ENCODE data around the gene LMNTD1. TPM values are rescaled to one million over a fixed set of nuclear protein-coding genes. Genes with fewer than 3 reads are reported as not detected.
"Not testable (repeated sequence)": the region's sequence is repeated elsewhere in the genome, so short reads cannot be mapped to it uniquely, and the experiment has no call there.

The LMNTD1 gene, protein sequence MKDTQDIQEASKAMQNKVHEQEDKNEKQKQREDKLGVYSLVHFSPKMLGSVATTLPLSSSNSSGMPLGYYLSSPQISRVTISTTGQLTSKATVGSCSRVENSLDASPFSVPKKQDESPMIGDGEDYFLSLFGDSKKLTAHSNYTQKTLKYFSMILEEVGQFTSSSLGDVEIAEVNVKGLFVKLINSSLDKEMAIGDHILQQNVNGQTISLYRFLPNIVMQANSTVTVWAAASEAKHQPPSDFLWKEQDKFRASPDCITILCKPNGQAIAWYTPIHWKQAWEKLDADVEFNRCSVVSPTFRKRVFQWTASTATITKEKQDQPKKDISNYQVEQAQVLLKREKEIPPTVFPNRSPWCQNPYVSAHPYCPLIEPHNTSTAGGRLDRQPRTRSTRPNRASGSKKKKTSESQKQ
- total RNA-seq (not detected), polyA plus RNA-seq (not detected), total RNA-seq (0 reads per million in 6 experiments)

DNA sequence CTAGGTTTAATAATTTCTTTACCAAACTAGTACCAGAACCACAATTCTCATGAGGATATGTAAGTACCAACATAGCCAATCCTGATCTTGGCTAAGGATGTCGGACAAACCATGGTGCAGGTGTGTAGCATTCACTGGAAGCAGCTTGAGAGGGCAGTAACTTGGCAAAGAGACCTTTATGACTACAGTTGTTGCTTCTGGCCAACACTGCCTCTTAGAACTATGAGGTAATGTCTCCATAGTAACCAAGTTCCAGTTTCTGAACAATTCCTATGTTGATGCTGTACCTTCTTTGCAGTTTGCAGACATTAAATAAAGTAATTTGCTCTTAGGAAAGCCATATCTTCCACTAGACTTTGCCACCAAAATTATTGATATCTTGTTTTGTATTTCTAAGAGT is at the start of gene LMNTD1:
Gene LMNTD1, minus strand, starts transcription at position 186 of the 400 bp plus-strand sequence. CDS start 324 bp downstream, outside the sequence.
- POLR2A ChIA-PET: no interaction called here

DNA sequence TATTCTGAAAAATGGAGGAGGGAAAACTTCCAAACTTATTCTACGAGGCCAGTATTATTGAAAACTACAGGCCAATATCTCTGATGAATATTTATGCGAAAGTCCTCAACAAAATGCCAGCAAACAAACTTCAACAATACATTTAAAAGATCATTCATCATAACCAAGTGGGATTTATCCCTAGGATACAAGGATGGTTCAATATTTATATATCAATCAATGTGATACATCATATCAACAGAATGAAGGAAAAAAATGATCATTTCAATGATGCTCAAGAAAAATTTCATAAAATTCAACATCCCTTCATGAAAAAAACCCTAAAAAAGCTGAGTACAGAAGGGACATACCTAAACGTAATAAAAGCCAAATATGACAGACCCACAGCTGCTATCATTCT is 45.9 kb upstream of the LMNTD1 start:
- ATAC-seq (no peak), DNase-seq (no peak)
- POLR2A ChIA-PET: no interaction called here
- Mint-ChIP-seq H3K36me3 (peaks cover 0 to 39% (median 20%) of the 10 kb centered on the region in 3 donors), H3K27ac (no peak overlapping the region), H3K4me3 (no peak overlapping the region), H3K27me3 (no peaks in the 10 kb centered on the region), H3K4me1 (peaks cover 6 to 26% (median 20%) of the 10 kb centered on the region in 4 donors), H3K9me3 (peaks cover 7 to 61% (median 26%) of the 10 kb centered on the region in 9 donors)

More for the DNA sequence above, at the start of gene LMNTD1:
- Mint-ChIP-seq H3K9me3 (no peaks in the 10 kb centered on the region), H3K4me1 (peaks cover 0 to 2% (median 0%) of the 10 kb centered on the region in 4 donors), H3K36me3 (peaks cover 0 to 2% (median 0%) of the 10 kb centered on the region in 3 donors), H3K27me3 (no peaks in the 10 kb centered on the region), H3K4me3 (no peak within 1 kb of the TSS), H3K27ac (no peak within 1 kb of the TSS)
- ATAC-seq (no peak), DNase-seq (no peak)

DNA sequence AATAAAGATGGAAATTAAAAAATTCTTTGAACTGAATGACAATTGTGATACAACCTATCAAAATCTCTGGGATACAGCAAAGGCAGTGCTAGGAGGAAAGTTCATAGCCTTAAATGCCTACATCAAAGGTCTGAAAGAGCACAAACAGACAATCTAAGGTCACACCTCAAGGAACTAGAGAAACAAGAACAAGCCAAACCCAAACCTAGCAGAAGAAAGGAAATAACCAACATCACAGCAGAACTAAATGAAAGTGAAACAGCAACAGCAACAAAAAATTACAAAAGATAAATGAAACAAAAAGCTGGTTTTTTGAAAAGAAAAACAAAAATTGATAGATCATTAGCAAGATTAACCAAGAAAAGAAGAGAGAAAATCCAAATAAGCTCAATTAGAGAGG is 42.4 kb upstream of the LMNTD1 start:
- peaks cover 0 to 45% (median 27%) of the 10 kb centered on the region in 3 donors for H3K36me3 Mint-ChIP-seq
- H3K27ac Mint-ChIP-seq: peak overlapping the region; percentile 3 to 98 (median 84)
- ATAC-seq, H3K27me3 Mint-ChIP-seq, POLR2A ChIA-PET: not testable (repeated sequence)
- peaks cover 12 to 48% (median 37%) of the 10 kb centered on the region in 4 donors for H3K4me1 Mint-ChIP-seq
- H3K9me3 Mint-ChIP-seq: peaks cover 7 to 68% (median 31%) of the 10 kb centered on the region in 9 donors
- DNase-seq: peak in 2 of 10 donors; percentile 53 to 60
- H3K4me3 Mint-ChIP-seq: peak overlapping the region; percentile 4 to 82 (median 64)

DNA sequence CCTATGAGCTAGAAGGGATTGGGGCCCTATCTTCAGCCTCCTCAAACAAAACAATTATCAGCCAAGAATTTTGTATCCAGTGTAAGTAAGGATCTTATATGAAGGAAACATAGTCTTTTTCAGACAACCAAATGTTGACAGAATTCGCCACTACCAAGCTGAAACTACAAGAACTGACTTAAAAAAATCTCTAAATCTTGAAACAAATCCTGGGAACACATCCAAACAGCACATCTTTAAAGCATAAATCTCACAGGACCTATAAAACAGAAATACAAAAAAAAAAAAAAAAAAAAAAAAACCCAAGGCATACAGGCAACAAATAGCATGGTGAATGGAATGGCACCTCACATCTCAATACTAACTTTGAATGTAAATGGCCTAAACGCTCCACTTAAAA is 41.3 kb upstream of the LMNTD1 start:
- POLR2A ChIA-PET: no interaction called here
- peaks cover 17 to 58% (median 48%) of the 10 kb centered on the region in 4 donors for H3K4me1 Mint-ChIP-seq

DNA sequence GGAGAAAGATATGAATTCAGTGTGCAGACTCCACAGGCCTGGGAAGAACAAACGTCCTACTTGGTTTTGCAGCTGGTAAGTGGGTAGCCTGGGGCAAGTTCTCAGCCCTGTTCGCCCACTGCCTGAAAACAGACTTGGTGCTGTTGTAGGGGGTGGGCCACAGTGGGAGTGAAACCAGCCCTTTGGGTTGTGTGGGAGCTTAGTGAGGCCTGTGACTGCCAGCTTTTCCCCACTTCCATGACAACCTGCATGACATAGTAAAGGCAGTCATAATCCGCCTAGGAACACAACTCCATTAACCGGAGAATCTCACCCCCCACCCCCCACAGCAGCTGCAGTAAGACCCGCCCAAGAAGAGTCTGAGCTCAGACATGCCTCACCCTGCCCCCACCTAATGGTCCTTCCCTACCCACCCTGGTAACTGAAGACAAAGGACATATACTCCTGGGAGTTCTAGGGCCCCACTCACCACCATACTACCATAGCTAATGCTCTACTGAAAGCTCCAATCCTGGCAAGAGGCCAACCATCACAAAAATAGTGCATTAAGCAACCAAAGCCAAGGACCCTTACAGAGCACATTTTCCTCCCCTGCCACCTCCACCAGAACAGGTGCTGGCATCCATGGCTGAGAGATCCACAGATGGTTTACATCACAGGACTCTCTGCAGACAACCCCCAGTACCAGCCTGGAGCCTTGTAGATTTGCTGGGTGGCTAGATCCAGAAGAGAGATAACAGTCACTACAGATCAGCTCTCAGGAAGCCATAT is 39.8 kb upstream of the LMNTD1 start:
- H3K4me1 Mint-ChIP-seq: peaks cover 17 to 64% (median 49%) of the 10 kb centered on the region in 4 donors
- H3K27ac Mint-ChIP-seq: peak overlapping the region in 7 of 10 donors; percentile 10 to 96 (median 56)
- H3K36me3 Mint-ChIP-seq: peaks cover 0 to 30% (median 27%) of the 10 kb centered on the region in 3 donors
- peaks cover 2 to 47% (median 23%) of the 10 kb centered on the region in 9 donors for H3K9me3 Mint-ChIP-seq
- ATAC-seq (no peak), DNase-seq (no peak)
- no peaks in the 10 kb centered on the region for H3K27me3 Mint-ChIP-seq
- H3K4me3 Mint-ChIP-seq: peak overlapping the region in 1 of 10 donors; percentile 11
- POLR2A ChIA-PET: no interaction called here

More for the DNA sequence above, 41.3 kb upstream of the LMNTD1 start:
- no peak overlapping the region for H3K4me3 Mint-ChIP-seq
- H3K27me3 Mint-ChIP-seq: no peaks in the 10 kb centered on the region
- H3K36me3 Mint-ChIP-seq: peaks cover 0 to 45% (median 27%) of the 10 kb centered on the region in 3 donors
- peak overlapping the region in 4 of 10 donors; percentile 29 to 98 (median 50) for H3K27ac Mint-ChIP-seq
- DNase-seq: no peak
- peaks cover 0 to 59% (median 31%) of the 10 kb centered on the region in 9 donors for H3K9me3 Mint-ChIP-seq
- ATAC-seq: no peak

DNA sequence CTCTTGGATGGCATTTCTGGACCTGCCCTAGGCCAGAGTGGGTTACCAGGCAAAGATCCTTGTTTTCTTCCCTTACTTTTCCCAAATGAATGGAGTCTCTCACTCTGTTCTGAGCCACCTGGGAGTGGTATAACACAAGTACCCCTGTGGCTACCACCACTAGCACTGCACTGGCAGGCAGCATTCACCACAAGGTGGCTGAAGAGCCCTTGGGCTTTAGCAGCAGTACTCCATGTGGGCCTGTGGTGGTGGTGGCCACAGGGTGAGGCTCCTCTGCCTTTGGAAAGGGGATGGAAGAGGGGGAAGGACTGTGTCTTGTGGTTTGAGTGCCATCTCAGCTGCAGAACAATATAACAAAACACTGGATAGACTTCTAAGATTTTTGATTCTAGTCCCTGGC is 38.1 kb upstream of the LMNTD1 start:
- peaks cover 17 to 59% (median 44%) of the 10 kb centered on the region in 4 donors for H3K4me1 Mint-ChIP-seq

DNA sequence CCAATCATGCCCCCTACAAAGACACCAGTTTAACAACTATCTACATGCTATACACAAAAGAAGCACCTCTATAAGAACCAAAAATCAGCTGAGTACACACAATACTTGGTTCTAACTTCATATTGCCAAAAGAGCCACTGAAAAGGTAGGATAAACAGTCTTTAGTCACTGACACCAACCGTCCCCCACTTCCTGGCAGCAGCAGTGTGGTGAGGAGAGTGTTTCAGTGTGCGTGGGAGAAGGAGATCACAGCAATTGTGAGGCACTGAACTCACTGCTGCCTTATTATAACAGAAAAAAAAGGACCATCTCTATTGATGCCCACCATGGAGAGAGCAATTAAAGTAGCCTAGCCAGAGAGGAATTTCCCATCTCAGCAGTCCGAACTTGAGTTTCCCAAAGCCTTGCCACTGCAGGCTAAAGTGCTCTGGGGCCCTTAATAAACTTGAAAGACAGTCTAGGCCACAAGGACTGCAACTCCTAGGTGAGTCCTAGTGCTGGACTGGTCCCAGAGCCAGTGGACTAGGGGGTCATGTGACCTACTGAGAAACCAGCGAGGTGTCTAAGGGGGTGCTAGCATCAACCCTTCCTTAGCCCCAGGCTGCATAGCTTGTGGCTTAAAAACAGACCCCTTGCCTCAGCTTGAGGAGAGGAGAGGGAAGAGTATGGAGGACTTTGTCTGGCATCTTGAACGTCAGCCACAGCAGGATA is 37.1 kb upstream of the LMNTD1 start:
- peaks cover 8 to 40% (median 13%) of the 10 kb centered on the region in 9 donors for H3K9me3 Mint-ChIP-seq
- peak overlapping the region; percentile 54 to 96 (median 86) for H3K27ac Mint-ChIP-seq
- peak in 7 of 10 donors; percentile 9 to 81 (median 26) for DNase-seq
- POLR2A ChIA-PET: no interaction called here
- peaks cover 11 to 51% (median 34%) of the 10 kb centered on the region in 4 donors for H3K4me1 Mint-ChIP-seq
- peak overlapping the region; percentile 1 to 81 (median 66) for H3K4me3 Mint-ChIP-seq
- H3K27me3 Mint-ChIP-seq: no peaks in the 10 kb centered on the region
- H3K36me3 Mint-ChIP-seq: peaks cover 0 to 24% (median 24%) of the 10 kb centered on the region in 3 donors
- ATAC-seq: peak; percentile 59 to 94

More for the DNA sequence above, 38.1 kb upstream of the LMNTD1 start:
- Mint-ChIP-seq H3K36me3 (peaks cover 0 to 32% (median 32%) of the 10 kb centered on the region in 3 donors), H3K27ac (peak overlapping the region in 7 of 10 donors; percentile 83 to 96 (median 87)), H3K9me3 (peaks cover 11 to 47% (median 23%) of the 10 kb centered on the region in 9 donors), H3K27me3 (no peaks in the 10 kb centered on the region), H3K4me3 (peak overlapping the region in 1 of 10 donors; percentile 81)
- POLR2A ChIA-PET: no interaction called here
- DNase-seq (peak in 1 of 10 donors; percentile 11), ATAC-seq (no peak)

DNA sequence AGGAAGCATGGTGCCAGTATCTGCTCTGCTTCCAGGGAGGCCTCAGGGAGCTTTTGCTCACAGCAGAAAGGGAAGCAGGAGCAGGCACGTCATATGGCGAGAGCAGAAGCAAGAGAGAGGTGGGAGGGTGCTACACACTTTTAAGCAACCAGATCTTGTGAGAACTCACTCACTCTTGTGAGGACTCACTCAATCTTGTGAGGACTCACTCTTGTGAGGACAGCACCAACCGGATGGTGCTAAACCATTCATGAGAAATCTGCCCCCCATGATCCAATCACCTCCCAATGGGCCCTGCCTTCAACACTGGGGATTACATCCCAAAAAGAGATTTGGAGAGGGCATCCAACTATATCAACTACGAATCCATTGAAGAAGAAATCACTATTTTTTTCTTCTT is 34.3 kb upstream of the LMNTD1 start:
- H3K4me3 Mint-ChIP-seq: no peak overlapping the region
- peaks cover 12 to 36% (median 28%) of the 10 kb centered on the region in 4 donors for H3K4me1 Mint-ChIP-seq
- H3K36me3 Mint-ChIP-seq: peaks cover 0 to 19% (median 10%) of the 10 kb centered on the region in 3 donors
- H3K27ac Mint-ChIP-seq: peak overlapping the region in 1 of 10 donors; percentile 0
- peaks cover 0 to 2% (median 0%) of the 10 kb centered on the region in 5 donors for H3K27me3 Mint-ChIP-seq
- POLR2A ChIA-PET: no interaction called here
- ATAC-seq (no peak), DNase-seq (no peak)
- peaks cover 0 to 23% (median 11%) of the 10 kb centered on the region in 9 donors for H3K9me3 Mint-ChIP-seq

DNA sequence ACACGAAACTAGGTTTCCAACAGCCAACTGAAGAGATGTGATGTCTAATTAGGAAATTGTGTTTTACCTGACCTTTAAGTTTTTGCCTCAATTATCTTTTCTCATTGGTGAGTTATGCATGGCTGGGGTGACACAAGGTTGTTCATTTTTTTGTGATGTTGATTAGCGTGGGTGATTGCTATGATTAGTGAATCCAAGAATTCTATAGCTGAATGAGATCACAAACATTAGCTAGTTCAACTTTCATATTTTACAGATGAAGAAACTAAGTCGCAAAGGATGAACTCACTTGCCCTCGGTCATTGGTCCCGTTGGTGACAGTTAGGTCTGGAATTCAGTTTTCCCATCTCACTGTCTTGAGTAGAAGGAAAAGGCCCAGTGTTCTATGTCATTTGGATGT is 32.6 kb upstream of the LMNTD1 start:
- Mint-ChIP-seq H3K27ac (peak overlapping the region in 1 of 10 donors; percentile 28), H3K27me3 (peaks cover 0 to 2% (median 0%) of the 10 kb centered on the region in 5 donors), H3K36me3 (peaks cover 0 to 13% (median 8%) of the 10 kb centered on the region in 3 donors), H3K4me1 (peaks cover 8 to 20% (median 13%) of the 10 kb centered on the region in 4 donors), H3K9me3 (peaks cover 0 to 22% (median 9%) of the 10 kb centered on the region in 9 donors), H3K4me3 (no peak overlapping the region)
- no peak for DNase-seq
- no peak for ATAC-seq
- POLR2A ChIA-PET: no interaction called here

DNA sequence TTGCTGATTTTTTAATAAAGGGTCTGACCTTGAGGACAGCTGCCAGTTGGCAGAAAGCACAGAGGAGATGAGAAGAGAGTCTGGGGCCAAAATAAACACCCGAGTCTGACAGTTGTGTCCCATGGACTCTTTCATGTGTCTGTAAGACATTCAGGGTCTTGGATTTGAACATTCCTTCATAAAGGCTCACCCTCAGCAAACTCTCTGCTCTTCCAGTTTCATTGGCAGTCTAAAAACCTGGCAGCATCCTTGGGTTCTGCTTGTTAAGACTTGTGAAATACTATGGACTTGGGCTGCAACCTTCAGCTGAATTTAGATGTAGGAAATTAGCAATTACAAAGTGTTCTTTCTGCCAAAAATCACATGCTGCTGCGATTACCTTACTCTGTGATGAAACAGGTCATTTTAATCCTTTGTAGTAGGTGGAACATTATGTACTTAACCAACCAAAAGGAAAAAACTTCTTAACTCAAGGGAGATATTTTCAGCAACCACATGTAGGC is 32.0 kb upstream of the LMNTD1 start:
- DNase-seq (peak in 1 of 10 donors; percentile 21), ATAC-seq (no peak)
- POLR2A ChIA-PET: no interaction called here
- Mint-ChIP-seq H3K27ac (peak overlapping the region in 2 of 10 donors; percentile 22 to 43), H3K9me3 (peaks cover 0 to 22% (median 9%) of the 10 kb centered on the region in 9 donors), H3K4me3 (peak overlapping the region in 1 of 10 donors; percentile 11), H3K36me3 (peaks cover 0 to 13% (median 8%) of the 10 kb centered on the region in 3 donors), H3K4me1 (peaks cover 5 to 14% (median 7%) of the 10 kb centered on the region in 4 donors), H3K27me3 (peaks cover 0 to 2% (median 0%) of the 10 kb centered on the region in 5 donors)

DNA sequence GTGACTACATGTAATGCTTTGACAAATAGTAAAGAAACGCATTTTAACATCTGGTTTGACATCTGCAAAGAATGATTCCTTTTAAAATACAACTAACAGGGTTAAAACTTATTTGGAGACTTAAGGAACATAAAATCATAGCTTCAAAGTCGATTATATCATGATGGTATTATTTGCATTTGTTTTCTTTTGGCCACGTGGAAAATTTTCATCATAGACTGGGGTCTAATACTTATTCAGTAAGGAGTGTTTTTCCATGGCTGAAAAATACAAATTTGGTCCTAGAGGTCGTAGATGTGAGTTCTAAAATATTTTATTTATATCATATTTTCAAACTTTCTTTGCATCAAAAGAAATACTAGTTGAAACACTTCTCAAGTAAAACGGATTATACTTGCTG is 31.5 kb upstream of the LMNTD1 start:
- Mint-ChIP-seq H3K27me3 (peaks cover 0 to 2% (median 0%) of the 10 kb centered on the region in 5 donors), H3K27ac (peak overlapping the region in 1 of 10 donors; percentile 22), H3K4me3 (no peak overlapping the region), H3K9me3 (peaks cover 0 to 22% (median 10%) of the 10 kb centered on the region in 9 donors), H3K36me3 (peaks cover 0 to 13% (median 8%) of the 10 kb centered on the region in 3 donors), H3K4me1 (peaks cover 2 to 9% (median 3%) of the 10 kb centered on the region in 4 donors)
- POLR2A ChIA-PET: no interaction called here
- DNase-seq: no peak
- no peak for ATAC-seq

All from naive thymus-derived CD8-positive, alpha-beta T cell (primary cell).